Heart left ventricle (tissue), 13 donors: Measurements from ENCODE around the gene ZNF823.

Experiments
- CTCF ChIP-seq, 12 donors: fragments of 200-600 bp; sonication (generic) in 4 of 12; IDR thresholded peaks; one replicate each; pipeline versions ENCODE4 v1.5.0 to v1.8.0; 2018 to 2022; ENCODE audit warnings: antibody characterized with exemption in 12 of 12, mild to moderate bottlenecking in 5 of 12
- POLR2A ChIP-seq, 2 donors: fragments of 450-650 bp; IDR thresholded peaks; one replicate each; pipeline ENCODE4 v1.6.1; 2017; ENCODE audit warnings: antibody characterized with exemption in 2 of 2, mild to moderate bottlenecking in 2 of 2, moderate library complexity in 2 of 2
- donor health status: ischemic (EF 13 %, LVEDD 7.1; RV severe dilation, severe dysfunction).
- donor health status: DM: no; HTN: yes; CAD: no.
- donor health status: DM: no; HTN: no; CAD: no.
- donor health status: ischemic (EF 25% LVEDD 6.9; RV normal size, moderate dysfunction).
- donor health status: ischemic (EF 25% LVEDD 5.7; RV mildly dilated, moderate dysfunction).
- donor health status: ischemic (EF 35%, LVEDD 5.7; RV mildly dilated, moderate dysfunction).
- donor health status: nonischemic (EF 11% LVEDD 7.7; RV severe dilation, severe dysfunction).
- donor health status: DM: yes; HTN: yes; CAD: no.
- donor health status: PGD.
- donor health status: ischemic (EF 29% LVEDD 5.4; RV normal size, mild dysfunction).
- donor health status: nonischemic (EF 23%, LVEDD 6.1; RV moderate dilation, normal function).

- TF ChIP-seq POLR2A (IDR thresholded peaks at IDR 0.05) (no peak), CTCF (IDR thresholded peaks at IDR 0.05) (no peak)
These were observed 60.2 kb downstream of the ZNF823 start for GRCh38 chr19:11678504-11678903.
